RPMI7951 (cell line): ENCODE measurements around the gene CXCL12. TPM values are rescaled to one million over a fixed set of nuclear protein-coding genes. Genes with fewer than 3 reads are reported as not detected.

Experiments
- DNase-seq: peaks from one replicate; pipeline ENCODE4 v3.0.0-alpha.2; 2012; ENCODE audit warnings: low read depth
- total RNA-seq: library from RNA; depleted of rRNA; stranded (reverse); fragments of >200 nt; shearing (Covaris generic); gene quantifications from 2 replicates; pipeline ENCODE4 v1.2.3, GENCODE V29; 2014

Gene CXCL12
- total RNA-seq, 1 experiment from 2014 or later, result 30.3 TPM

DNA sequence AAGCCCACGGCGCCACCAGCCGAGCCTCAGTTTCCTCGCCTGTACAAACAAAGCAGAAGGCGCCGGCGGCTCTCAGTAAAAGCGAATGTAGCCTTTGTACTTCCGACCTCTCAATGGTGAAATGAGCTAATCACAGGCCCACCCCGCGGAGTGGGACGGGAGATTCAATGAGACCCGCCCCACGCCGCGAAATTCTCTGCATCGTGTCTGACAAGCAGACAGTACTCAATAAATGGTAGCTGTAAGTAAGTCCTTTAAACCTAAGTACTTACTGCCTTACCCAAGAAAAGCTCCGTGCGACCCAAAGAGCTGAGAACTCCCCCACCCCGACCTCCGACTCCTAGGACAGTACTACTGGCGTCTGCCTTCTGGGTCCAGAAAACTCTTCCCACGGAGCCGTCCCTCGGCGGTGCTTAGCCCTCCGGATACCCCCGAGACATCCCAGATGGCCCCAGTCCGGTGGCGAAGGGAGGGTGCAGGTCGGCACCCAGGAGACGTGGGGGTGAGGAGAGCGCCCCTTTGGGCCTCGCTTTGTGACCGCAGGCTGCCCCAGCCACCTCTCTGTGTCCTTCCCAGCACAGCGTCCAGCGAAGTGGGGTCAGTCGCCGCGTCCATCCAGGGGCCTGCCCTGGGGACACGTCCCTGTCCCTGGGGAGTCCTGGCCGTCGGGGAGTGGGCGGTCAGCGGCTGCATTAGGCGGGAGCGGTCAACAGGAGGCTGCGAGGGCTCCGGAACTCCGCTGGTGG lies 972 bp upstream of the CXCL12 start:
- DNase-seq, result no peak

DNA sequence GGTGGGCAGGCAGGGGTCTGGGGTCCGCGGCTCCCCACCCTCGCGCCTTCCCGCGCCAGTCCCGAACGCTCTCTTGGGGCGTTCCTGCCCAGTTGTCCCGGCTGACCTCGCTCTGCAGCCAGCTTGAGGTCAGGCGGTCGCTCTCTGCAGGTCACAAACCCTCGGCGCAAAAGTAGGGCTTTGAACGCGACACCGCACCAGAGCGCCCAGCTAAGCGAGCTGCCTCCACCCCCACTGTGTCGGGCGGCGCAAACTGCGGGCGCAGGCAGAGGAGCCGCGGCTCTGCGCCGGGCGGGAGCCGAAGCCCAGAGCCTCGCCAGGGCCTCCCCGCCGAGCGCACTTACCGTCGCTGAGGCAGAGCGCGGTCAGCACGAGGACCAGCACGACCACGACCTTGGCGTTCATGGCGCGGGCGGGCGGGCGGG lies 284 bp downstream of the CXCL12 start:
- DNase-seq, result no peak

DNA sequence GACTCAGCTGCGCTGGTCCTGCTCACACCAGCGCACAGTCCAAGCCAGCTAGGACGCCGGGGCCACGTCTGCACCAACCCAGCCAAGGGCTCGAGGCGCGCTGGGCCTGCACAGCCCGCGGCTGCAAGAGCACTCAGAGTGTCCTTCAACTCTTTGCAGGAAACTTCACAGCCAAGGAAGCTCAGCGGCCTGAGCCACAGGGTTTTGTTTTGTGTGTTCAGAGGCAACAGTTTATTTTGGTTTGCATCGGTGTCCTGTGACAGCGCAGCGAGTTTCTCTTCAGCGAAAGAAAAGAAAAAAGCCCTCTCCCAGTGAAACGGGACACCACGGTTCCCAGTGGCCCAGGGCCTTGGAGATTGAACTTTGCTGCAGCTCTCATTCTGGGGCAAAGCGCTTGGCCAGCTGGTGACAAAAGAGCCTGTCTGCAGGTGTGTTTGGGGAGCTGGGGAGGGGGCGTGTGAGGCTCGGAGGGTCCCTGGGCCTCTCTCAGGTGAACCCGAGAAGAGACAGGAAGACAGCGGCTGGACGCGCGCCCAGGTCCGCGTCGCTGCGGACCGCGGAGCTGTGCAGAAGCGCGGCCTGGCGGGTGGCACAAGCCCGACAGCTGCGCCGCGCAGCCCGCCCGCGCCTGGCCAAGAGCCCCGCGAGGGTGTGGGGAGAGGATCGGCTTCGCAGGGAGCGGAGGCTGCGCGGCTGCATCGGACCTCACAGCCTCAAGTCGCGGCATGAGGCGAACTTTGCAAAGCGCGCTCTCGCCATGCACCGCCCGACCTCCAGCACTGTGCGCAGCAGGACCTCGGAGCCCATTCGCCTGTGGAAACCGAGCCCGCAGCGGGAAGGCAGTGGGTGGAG lies 922 bp downstream of the CXCL12 start:
- peak; percentile 45 for DNase-seq

DNA sequence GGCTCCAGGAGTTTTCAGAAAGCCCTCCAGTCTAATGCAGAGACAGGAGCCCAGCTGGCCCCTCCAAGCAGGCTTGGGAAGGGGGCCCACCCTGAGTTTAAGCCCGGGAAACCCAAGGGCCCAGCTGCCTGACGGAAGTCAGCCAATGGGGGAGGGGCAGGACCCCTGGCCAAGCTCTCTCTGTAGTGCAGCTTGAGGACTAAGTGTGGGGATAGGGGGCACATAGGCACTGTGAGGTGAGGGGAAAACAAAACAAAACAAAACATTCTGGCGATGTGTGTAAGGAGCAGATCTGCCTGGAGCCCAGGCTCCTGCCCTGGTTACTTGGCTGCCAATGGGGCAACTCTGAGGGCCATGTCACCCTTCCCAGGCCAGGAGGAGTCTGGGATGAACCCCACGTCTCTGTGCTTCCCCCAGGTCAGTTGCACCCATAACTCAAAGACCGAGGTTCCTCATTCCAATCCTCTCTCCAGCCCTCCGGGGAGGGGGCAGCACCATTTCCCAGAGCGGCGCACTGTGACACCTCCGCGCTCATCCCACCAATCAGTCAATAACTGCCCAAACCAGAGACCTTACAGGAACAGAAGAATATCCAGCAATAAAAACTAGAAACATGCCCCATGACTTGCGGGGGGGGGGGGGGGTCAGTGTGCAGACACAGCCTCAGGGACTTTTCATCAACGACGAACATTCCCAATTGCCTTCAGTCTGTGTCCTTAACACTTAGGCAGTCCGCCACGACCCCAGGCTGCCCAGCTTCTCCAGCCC lies 1.7 kb downstream of the CXCL12 start:
- no peak for DNase-seq

DNA sequence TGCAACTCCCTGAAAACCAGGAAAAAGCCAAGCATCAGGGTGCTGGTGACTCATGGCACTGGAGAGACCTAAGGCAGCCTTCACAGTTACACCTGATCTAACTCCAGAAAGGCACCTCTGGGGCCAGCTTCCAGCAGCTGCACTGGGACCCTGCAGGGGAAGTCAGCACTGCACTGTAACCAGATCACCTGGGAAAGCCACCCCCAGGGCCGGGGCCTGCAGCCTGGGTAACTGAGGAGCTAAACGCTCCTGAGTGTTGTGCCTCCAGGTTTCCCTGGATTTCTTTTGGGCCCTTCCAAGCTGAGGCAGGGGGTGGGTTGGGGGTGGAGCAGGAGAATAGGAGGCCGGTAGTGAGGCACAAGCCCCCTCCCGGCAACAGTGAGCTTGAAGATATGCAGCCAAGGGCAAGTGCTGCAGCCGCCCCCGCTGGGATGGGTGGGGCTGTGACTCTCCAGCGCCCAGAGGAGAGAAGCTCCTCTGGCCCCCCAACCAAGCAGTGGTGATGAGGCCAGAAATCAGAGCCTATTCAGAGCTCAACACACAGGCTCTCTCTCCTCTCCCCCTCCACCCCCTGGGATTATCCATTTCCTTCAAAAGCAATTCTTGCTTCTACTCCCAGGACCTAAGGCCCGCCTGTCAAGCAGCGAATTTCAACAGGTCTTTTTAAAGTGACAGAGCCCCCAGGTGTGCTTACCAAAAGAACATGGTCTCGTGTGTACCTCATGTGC lies 2.6 kb downstream of the CXCL12 start:
- no peak for DNase-seq

DNA sequence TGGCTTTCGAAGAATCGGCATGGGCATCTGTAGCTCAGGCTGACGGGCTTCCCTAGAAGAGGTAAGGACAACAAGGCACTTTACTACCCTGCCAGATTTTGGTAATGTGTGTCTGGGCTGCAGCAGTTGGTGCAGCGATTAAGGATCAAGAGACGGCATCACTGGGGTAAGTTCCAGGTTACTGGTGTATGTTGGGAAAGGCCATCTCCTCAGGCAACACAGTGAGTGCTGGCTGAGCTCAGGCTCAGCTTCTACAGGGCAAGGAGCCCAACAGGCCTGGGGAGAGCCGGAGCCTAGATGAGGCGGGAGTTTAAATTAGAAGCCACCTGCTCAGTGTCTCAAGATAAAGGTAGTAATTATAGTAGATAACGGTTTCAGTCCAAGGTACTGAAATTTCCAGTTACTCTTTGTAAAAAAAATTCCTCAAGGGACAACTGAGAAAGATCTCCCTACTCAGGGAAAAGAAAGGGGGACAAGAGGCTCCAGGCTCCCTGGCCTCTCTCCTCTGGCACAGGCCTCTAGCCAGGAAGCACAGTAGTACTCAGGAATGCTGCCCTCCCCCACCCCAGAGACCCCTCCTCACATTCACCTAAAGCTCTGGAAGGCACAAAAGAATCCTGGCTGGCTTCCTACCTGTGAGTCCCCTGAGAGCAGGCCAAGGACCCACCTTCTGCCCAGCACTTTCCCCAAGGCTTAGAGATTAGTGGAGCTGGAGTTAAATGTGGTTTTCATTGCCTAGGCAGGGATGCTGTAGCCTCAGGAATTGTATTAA lies 3.9 kb downstream of the CXCL12 start:
- DNase-seq, result no peak

DNA sequence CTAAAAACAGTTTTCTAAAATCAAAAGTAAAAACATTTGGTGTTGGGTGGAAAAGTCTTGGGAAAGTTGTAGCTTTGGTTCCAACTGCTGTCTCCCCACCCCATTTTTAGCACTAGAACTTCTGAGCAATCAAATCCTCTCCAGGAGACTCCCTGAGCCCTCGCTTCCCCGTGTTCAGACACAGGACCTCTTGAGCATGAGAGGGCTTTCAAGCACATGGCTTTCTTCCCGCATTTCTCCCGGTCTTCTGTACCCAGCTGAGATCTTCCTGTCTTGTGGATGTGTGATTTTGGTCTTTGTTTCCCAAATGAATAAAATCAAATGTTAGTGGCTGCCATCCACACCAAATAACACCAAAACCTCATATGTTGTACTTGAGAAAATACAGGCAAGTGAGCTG lies 5.0 kb downstream of the CXCL12 start:
- DNase-seq, result no peak

DNA sequence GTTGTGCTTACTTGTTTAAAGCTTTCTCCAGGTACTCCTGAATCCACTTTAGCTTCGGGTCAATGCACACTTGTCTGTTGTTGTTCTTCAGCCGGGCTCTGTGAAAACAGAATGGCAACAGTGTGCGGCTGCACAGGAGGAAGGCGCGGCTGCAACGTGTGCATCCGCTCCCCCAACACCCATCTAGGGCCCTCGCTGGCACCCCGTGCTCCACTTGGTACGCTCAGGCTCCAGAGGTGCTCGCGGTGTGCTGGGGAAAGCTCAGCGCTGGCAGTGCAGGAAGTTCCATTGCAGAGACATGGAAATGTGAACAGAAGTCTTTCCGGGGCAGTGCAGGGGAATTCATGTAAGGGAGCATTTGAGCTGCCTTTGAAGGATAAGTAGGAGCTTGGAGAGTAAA lies 6.3 kb downstream of the CXCL12 start:
- no peak for DNase-seq

DNA sequence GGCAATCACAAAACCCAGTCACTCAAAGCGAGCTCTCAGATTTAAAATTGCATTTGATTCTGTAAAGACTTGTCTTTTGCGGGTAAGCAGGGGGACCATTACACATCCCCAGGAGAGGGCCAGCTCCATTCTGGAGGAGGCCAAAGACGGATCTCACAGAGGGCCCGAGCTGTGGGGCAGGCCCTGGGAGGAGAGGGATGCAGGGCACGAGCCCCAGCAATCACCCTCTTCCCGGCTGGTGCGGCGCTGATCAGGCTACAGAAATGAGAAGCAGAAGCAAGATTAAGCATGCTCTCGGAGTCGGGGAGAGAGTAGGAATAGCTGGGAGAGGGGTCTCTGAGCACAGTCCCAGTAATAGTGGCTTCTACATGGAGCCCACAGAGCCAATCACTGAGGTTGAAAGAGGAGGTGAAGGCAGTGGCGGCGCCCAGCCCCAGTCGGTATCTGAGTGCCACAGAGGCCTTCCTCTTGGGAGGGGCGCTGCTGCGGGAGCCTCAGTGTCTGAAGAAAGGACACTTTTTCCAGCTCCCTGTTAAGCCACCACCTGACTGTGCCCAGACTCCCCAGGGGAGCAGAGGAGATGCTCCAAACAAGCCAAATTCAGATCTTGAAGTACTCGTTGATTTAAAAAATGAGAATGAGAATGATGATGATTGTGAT lies 7.1 kb downstream of the CXCL12 start:
- no peak for DNase-seq

DNA sequence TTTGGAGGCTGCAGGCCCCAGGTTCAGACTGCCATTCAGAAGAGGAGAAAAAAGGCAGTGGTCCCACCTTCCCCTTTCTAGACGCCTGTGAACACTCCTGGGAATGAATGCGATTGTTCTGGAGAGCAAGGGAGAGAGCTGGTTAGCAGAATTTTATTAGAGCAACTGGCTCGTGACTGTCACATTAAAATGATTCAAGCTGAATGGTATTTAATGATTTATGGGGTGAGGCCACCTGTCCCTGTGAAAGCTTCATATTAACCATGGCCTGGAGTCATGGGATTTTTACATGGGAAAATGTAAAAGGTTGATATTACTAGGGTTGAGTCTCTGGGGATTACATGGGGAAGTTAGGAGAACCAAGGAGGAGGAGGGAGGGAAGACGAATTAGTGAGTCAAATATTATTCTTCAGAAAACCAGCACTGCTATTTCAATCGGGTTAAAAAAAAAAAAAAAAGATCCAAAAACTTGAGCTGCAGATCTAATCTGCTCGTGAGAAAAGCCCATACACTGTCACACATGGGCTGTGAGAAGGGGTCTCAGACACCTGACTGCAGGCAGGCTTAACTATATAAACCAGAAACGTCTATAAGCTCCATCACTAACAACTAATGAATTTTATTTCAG lies 8.3 kb downstream of the CXCL12 start:
- no peak for DNase-seq

DNA sequence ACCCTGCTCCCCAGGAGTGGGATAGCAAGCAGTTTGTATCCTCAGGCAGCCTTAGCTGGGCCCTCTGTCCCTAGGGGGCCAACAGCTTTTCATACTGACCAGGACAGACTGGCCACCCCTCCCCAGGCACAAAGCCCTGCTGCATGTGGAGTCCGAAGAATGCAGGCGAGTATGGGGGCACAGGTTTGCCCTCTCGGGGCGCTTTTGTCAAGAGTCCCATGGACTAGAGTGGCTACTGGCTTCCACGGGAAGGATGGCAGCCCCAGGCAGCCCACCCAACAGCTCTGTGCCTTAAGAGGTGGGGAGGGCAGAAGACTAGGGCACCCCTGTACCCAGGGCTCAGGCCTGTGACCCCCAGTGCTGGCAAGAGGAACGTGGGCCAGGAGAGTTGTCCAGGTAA lies 10.7 kb downstream of the CXCL12 start:
- DNase-seq, result no peak

DNA sequence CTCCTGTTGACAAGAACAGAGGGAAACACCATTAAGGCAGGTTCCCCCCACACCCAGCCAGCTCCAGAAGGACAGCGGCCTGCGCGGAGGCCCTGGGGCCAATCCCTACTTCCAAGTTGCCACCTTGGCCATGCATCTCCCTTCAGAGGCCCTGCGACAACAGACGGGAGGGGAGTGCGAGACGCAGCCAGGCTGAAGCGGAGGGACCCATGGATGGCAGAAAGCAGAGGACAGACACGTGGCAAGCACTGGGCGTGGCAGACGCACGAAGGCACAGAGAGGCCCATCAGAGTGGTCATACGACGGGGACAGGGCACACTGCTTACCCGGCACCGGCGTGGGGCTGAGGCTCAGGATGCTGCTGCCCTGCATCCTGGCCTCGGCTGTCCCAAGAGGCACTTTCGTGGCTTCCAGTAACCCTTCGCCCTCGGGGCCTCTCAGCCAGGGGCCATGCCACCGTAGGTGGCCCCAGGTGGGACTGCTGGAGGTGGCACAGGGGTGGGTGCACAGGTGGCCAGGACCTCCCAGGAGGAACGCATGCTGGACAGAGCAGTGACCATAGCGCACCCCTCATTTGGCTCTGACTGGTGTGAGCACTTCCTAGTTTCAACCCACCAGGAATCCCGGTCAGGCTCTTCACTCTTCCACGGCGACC lies 11.4 kb downstream of the CXCL12 start:
- no peak for DNase-seq

DNA sequence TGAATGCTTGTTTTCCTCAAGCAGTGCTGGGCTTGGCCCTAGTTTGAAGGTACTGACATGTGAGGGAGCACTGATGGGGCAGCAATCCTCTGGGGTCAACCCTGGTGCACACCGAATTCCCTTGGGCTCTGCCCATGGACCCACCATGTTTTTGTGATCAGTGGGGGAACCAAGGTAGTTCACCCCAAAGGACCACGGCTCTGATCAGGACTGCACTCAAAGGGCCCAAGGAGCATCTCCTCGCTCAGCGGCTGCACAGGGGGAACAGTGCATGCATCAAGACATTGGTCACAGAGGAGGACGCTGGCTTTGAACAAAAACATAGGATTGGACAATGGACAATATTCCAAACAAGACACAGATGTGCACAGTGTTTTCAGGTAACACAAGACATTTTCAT lies 12.7 kb downstream of the CXCL12 start:
- no peak for DNase-seq

DNA sequence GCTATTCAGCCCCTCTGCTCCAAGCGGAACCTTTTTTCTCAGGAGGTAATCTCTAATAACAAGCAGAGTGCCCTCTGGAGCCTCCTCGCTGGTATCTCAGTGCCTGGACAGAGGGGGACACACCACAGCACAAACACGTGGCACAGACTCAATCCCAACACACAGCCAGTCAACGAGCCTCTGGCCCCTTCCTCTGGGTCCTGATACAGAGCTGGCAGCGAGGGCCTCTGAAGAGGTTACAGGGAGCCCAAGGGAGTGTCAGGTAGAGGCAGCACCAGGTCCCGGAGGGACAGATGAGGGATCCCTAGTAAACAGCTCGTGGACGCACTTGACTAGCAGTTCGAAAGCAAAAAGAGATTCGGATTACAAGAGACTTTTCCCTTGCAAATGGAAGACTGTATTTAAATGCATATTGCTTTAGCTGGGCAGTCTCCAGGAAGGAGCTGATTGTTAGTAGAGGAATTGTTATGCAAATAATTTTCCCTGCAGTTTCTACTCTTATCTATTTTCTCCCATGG lies 14.1 kb downstream of the CXCL12 start:
- no peak for DNase-seq

DNA sequence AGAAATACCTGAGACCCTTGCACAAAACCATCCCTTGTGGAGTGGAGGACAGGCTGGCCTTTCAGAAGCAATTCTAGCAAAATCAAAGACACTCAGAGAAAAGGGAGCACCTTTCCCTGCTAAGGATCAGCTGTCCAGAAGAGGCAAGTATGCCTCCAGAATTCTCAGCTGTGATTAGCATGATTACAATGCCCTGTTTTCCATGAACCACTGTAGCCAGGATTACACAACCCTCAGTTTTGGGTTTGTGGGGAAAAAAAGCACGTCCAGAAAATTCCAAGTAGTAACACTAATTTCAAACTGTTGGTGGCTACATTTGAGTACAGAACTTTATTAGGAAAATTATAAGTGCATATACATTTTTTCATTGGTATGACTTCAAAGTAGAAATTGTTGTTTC lies 15.0 kb downstream of the CXCL12 start:
- no peak for DNase-seq

DNA sequence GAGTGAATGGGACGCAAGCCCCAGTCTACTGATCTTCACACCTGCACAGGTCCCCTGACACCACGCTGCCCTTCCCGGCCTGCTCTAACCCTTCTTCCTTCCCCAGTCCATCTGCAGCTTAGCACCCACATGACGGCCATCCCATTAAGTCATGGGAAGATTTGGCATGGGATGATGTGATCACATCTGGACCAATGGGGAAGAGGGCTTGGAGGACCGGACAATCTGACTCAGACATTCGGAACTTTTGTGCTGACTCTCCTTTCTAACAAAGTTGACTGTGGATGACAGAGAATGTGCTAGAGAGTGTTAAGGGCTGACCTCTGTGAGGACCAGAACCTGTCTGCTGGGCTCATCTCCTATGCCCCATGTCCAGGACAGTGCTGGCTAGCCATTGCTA lies 15.6 kb downstream of the CXCL12 start:
- peak; percentile 53 for DNase-seq

DNA sequence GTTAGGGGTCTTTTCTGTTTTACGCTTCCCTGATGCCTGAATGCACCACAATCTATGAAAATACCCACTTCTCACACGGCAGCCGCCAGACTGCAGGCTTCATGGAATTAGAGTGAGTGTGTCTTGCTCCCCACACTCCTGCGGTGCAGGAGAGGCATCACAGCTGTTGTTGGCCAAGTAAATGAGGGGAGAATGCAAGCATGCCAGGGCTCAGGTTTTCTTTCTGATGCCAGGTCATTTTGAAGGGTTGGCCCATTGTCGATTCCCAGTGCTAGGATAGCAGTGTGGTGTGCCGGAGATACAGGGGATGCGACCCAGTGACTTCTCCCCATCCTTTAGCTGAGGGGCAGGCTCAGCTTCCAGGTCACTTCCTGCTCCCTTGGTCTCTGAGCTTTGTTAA lies 16.3 kb downstream of the CXCL12 start:
- DNase-seq, result no peak

DNA sequence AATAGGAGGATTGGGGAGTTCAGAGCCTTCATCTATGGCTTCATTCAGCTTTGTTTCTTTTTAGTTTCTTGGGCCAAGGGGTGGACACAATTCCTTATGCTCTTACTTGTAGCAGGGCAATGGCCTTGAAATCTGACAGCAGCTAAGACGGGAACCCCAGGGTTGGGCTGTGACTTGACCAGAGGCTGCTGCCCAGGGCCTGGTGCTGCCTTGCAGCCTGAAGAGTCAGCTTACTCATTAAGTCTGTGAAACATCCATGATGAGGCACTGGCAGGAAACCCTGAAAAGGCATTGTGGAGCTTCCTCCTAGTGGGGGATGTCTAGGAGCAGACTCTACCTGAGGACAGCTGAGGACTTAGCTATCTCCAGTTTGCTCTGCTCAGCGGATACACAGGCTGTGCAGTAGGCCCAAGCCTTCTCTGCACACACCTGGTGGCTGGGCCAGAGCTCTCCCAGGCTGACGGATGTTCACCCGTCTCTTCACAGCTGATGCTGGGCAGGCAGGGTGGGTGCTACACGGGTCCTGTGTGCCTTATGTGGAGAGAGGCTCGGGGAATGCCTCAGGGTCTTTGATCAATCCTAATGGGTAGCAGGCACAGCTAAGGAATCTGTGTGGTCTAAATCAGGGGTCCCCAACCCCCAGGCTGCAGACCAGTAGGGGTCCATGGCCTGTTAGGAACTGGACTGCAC lies 17.8 kb downstream of the CXCL12 start:
- no peak for DNase-seq

DNA sequence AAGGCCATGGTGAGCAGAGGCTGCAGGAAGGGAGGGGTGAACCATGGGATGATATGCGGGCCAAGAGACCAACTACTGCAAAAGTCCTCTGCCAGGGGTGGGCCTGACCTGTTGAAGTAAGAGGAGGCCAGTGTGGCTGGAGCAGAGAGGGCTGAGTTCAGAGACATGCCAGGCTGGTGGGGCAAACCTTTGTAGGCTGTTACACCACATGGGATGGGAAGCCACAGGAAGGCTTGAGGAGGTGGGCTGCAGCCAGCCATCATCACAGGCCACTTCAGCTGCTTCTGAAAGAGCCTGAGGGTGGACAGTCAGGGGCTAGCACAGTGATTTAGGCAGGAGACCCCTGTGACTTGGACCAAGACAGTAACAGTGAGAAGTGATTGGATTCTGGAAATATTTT lies 20.3 kb downstream of the CXCL12 start:
- no peak for DNase-seq
